ENCODE data around the gene TLE1.

TLE1 gene

DNA sequence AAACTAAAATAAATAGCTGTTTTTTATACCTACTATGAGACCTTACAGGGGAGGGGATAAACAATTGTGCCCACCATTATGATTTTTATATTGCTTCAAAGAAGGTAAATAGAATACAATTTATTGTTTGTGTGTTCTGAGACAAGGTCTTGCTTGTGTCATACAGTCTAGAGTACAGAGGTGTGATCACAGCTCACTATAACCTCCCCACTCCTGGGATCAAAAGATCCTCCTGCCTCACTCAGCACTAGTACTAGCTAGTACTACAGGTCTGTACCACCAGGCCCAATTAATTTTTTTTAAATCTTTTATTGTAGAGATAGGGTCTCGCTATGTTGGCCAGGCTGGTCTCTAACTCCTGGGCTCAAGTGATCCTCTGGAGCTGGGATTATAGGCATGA is 11.3 kb downstream of the TLE1 start:
- ATAC-seq, result no peak
- Mint-ChIP-seq H3K36me3 (peaks cover 56% of the 10 kb centered on the region), H3K4me1 (peaks cover 44% of the 10 kb centered on the region), H3K27me3 (no peaks in the 10 kb centered on the region), H3K9me3 (no peaks in the 10 kb centered on the region), H3K27ac (no peak overlapping the region), H3K4me3 (no peak overlapping the region)

DNA sequence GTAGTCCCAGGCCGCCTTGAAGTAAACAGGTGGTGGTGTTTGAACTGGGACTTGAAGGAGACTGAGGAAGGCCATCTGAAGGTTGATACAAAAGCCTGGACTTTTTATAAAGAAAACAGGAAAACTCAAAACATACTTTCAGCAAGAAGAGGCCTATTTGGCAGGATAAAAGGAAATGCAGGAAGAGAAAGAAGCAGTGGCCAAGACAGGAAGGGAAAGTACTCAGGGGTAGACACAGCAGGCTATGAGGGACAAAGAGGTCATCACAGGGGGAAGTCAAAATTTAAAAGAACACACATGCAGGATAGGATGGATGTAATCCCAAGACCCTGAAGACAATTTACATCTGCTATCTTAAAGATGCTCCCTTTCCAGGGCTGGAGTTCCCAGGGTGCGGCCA is 13.0 kb downstream of the TLE1 start:
- Mint-ChIP-seq H3K9me3 (no peaks in the 10 kb centered on the region), H3K4me1 (peaks cover 55% of the 10 kb centered on the region), H3K36me3 (peaks cover 64% of the 10 kb centered on the region), H3K27me3 (no peaks in the 10 kb centered on the region), H3K27ac (peak overlapping the region; percentile 23), H3K4me3 (no peak overlapping the region)
- ATAC-seq, result no peak

DNA sequence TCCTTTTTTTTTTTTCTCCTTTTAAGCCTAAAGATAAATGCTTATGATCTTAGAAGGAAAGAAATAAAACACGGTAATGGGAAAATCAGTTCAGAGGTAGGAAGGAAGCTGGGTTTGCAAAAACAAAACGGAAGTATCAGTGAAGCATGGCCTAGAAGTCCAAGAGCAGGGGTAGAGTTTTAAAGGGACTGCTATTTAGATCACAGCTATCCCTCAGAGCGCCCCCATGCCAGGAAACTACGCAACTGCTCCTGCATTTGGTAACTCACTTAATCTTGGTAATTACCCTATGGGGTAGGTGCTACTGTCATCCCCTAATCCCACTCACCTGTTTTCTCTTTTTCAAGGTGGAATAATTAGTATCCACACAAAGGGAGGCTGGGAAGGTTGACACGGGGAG is 16.0 kb downstream of the TLE1 start:
- Mint-ChIP-seq H3K27ac (no peak overlapping the region), H3K4me1 (peaks cover 57% of the 10 kb centered on the region), H3K9me3 (no peaks in the 10 kb centered on the region), H3K4me3 (no peak overlapping the region), H3K27me3 (no peaks in the 10 kb centered on the region), H3K36me3 (peaks cover 43% of the 10 kb centered on the region)
- ATAC-seq, result no peak

DNA sequence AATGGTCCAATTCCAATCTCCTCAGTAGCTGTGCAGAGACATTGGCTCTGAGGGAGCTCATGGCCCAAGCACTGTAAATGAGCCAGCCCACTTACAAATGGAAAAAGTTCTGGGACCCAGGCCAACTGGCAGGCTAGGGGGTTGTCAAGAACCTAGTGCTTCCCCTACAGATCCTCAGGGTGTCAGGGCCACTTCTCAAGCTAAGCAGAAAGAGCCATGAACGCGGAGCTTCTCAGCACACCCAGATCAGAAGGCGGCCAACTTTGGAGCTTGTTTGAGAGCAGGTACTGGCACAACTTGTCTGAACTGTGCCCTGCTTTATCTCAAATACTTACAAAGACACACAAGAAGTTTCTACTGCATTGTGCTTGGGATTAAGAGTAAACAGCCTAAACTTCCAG is 17.5 kb downstream of the TLE1 start:
- H3K27ac Mint-ChIP-seq, result no peak overlapping the region
- peaks cover 72% of the 10 kb centered on the region for H3K4me1 Mint-ChIP-seq
- H3K36me3 Mint-ChIP-seq, result peaks cover 49% of the 10 kb centered on the region

DNA sequence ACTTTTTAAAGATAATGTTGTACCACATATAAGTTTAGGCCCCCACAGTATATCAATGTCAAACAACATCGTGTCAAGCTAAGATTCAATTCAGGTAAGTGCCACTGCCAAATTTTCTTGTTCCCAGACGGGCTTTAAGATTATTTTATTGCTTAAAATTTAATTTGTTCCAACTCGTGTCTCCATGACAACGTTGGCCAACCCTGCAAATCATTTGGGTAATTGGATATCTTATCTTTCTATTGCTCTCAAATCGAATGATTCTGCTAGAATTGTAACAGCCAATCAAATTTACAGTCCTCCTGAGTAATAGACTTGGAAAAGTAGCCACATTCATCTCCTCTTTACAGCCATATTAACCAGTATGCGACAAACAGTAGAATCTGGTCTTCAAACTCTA is 19.5 kb downstream of the TLE1 start:
- H3K36me3 Mint-ChIP-seq, result peaks cover 37% of the 10 kb centered on the region
- no peak for ATAC-seq
- peak overlapping the region; percentile 61 for H3K27ac Mint-ChIP-seq
- H3K4me1 Mint-ChIP-seq, result peaks cover 79% of the 10 kb centered on the region
- no peak overlapping the region for H3K4me3 Mint-ChIP-seq
- H3K9me3 Mint-ChIP-seq, result no peaks in the 10 kb centered on the region
- no peaks in the 10 kb centered on the region for H3K27me3 Mint-ChIP-seq

More for the DNA sequence above, 17.5 kb downstream of the TLE1 start:
- no peak for ATAC-seq
- no peak overlapping the region for H3K4me3 Mint-ChIP-seq
- H3K9me3 Mint-ChIP-seq, result no peaks in the 10 kb centered on the region
- no peaks in the 10 kb centered on the region for H3K27me3 Mint-ChIP-seq

DNA sequence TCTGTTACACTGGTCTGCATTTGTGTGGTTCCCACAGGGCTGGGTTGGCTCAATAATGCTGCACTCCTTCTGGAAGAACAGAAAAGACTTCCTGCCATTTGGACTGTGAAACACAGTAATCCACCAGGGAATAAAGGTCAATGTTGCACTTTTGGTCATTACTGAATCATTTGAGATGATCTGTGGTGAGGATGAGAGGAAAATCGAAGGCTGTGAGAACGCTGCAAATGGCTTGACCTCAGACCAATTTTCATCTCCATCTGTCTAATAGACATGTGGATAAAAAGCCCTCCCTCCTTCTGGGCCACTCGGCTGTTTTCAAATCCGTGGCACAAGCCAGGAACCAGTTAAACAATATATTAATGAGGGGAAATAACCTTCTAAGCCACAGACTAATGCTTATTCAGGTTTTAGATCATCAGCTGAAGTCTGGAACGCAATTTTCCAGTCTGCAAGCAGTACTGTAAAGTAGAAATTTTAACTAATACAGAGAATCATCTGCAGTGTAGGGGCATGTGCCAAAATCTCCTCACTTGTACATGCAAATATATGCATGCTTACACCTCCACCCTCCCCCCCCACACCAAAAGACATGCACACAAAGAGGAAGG is 20.2 kb downstream of the TLE1 start:
- Mint-ChIP-seq H3K36me3 (peaks cover 34% of the 10 kb centered on the region), H3K27me3 (no peaks in the 10 kb centered on the region), H3K27ac (peak overlapping the region; percentile 61), H3K9me3 (no peaks in the 10 kb centered on the region), H3K4me3 (no peak overlapping the region), H3K4me1 (peaks cover 81% of the 10 kb centered on the region)
- ATAC-seq, result peak; percentile 82

DNA sequence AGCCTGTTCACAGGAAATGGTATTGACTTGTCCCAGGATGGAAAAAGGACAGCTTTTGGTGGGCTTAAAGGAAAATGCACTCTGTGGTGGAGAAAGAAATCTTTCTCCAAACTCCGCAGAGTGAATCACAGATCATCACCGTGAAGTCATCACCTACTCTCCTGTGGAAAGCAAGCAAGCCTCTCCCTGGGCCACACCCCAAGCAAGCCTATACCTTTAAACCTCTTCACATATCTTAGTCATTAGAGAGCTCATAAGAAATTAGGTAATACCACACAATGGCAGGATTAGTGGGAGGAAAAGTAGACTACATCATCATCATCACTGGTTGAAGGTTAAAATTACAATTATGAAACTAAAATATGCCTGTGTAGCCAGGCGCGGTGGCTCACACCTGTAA is 23.2 kb downstream of the TLE1 start:
- peak overlapping the region; percentile 69 for H3K27ac Mint-ChIP-seq
- H3K4me3 Mint-ChIP-seq, result no peak overlapping the region
- peaks cover 78% of the 10 kb centered on the region for H3K4me1 Mint-ChIP-seq
- ATAC-seq, result no peak
- H3K36me3 Mint-ChIP-seq, result peaks cover 31% of the 10 kb centered on the region
- H3K9me3 Mint-ChIP-seq, result no peaks in the 10 kb centered on the region
- no peaks in the 10 kb centered on the region for H3K27me3 Mint-ChIP-seq

DNA sequence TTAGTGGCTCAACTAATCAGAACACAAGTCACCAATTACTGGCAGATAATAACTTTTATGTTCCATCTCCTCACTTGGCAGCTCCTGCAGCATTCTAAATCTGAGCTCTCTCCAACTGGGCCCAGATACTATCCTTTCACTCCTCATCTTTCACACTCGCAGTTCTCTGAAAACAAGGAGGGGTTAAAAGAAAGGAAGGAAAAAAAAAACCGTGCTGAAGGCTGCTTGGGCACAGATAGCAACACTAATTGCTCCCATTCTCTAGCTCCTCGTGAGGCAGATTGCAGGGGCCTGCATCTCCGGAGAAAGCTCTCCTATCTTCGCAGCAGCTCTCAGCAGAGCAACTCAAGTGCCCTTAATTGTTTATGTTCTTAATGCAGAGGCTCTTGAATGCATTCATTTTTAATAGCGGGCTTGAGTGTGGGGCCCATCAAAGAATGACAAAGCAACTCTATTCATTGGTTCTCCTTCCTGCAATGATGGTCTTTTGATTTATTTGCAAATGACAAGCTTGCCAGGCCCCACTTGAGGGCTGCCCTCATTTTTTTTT is 23.9 kb downstream of the TLE1 start:
- Mint-ChIP-seq H3K27ac (peak overlapping the region; percentile 69), H3K4me3 (no peak overlapping the region), H3K36me3 (peaks cover 31% of the 10 kb centered on the region), H3K27me3 (no peaks in the 10 kb centered on the region), H3K9me3 (no peaks in the 10 kb centered on the region), H3K4me1 (peaks cover 77% of the 10 kb centered on the region)
- ATAC-seq, result no peak

DNA sequence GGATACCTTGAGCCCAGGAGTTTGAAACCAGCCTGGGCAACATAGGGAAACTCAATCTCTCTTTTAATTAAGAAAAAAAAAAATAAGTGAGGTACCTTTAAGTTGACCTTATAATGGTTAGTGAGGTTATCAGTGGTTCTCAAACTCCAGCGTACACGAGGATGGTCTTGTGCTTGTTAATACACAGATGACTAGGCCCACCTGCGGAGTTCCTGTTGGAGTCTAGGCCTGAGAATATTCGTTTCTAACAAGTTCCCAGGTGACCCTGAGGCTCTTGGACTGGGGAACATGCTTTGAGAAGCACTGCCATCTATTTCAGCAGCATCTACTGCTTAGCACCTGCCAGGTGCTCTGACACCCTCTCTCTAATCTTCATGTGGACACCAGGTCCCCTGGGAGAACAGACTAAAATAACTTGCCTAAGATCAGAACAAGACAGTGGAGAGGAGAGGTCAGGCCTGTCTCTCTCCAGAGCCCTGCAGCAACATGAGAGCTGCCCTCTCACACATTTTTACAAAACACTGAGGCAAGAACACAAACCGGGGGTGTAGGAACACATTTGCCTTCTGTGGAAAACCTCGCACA is 24.6 kb downstream of the TLE1 start:
- peak overlapping the region; percentile 69 for H3K27ac Mint-ChIP-seq
- peak; percentile 89 for ATAC-seq

DNA sequence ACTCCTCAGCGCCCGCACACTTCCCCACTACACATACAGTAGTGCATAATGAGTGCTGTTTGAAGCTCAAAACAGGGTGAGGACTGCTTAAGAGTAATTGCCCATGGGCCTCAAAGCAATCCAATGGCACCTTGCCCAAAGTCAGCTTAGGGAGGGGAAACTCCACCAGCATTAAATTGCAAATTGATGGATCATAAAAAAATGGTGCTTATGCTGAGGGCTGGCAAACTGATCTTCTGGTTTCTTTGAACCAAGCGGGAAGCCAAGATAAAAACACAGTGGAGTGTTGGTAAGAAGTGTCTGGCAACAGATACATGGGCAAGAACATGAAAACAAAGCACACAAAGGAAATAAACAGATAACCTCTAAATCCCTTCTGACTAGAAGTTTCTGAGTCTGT is 28.0 kb downstream of the TLE1 start:
- Mint-ChIP-seq H3K4me3 (no peak overlapping the region), H3K9me3 (no peaks in the 10 kb centered on the region), H3K4me1 (peaks cover 65% of the 10 kb centered on the region), H3K27ac (no peak overlapping the region), H3K27me3 (no peaks in the 10 kb centered on the region), H3K36me3 (peaks cover 44% of the 10 kb centered on the region)
- no peak for ATAC-seq

More for the DNA sequence above, 24.6 kb downstream of the TLE1 start:
- peaks cover 35% of the 10 kb centered on the region for H3K36me3 Mint-ChIP-seq
- H3K27me3 Mint-ChIP-seq, result no peaks in the 10 kb centered on the region
- H3K4me1 Mint-ChIP-seq, result peaks cover 75% of the 10 kb centered on the region
- H3K4me3 Mint-ChIP-seq, result no peak overlapping the region
- no peaks in the 10 kb centered on the region for H3K9me3 Mint-ChIP-seq

DNA sequence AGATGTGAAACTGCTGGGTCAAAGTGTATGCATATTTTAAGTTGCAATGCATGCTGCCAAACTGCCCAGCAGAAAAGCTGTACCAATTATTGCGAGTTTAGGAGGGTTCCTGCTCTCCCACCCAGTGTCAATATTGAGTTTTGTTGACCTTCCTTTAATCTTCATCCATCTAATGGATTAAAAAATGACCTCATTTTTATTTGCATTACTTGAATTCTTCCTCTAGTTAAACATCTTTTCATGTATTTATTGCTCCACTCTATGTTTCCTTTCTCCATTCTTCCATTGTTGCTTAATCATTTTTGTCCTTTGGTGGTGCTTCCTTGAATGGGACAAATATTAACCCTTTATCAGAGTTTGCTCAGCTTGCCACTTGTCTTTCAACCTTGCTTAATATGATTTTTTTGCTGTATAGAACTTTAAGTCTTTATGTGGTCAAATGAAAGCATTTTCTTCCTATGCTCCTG is 32.4 kb downstream of the TLE1 start:
- Mint-ChIP-seq H3K4me3 (no peak overlapping the region), H3K27me3 (no peaks in the 10 kb centered on the region), H3K36me3 (peaks cover 36% of the 10 kb centered on the region)

DNA sequence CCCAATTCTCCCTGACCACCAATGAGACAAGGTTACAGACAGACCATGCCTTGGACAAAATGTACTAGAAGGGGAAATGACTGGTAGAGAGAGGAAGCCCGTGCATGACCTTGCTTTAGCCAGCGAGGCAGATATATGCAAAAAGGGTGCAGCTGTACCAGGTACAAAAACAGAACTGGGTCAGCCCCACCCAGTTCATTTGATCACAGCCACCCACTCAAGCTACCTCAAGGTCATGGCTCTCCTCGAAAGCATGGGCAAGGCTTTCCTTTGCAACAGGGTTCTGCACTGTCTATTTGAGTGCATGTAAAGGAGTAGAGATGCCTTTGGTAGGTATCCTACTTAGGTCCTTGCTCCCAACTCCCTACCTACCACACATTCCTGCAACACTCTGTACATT is 33.3 kb downstream of the TLE1 start:
- peak overlapping the region; percentile 100 for H3K27ac Mint-ChIP-seq
- ATAC-seq, result peak; percentile 98
- no peaks in the 10 kb centered on the region for H3K27me3 Mint-ChIP-seq
- H3K9me3 Mint-ChIP-seq, result no peaks in the 10 kb centered on the region
- peak overlapping the region; percentile 83 for H3K4me3 Mint-ChIP-seq
- peaks cover 36% of the 10 kb centered on the region for H3K36me3 Mint-ChIP-seq
- peaks cover 74% of the 10 kb centered on the region for H3K4me1 Mint-ChIP-seq

More for the DNA sequence above, 32.4 kb downstream of the TLE1 start:
- no peaks in the 10 kb centered on the region for H3K9me3 Mint-ChIP-seq
- ATAC-seq, result no peak
- H3K27ac Mint-ChIP-seq, result peak overlapping the region; percentile 100
- H3K4me1 Mint-ChIP-seq, result peaks cover 72% of the 10 kb centered on the region

DNA sequence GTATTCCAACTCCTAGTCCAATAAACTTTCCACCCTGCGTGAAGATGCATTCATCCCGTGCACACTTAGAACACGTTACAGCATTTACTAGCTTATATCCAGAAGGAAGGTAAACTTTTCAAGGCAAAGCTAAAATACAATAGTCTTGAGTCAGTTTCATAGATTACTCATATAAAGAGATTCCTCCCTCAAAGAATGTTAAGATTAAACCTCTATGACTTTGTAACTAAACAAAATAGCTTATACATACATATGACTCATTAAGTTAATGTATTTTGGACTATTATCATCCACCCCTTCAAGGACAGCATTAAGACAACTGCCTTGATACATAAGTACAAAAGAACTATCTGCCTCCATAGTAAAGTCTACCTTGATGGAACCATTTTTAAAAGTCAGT is 36.1 kb downstream of the TLE1 start:
- H3K4me1 Mint-ChIP-seq, result peaks cover 69% of the 10 kb centered on the region
- peaks cover 43% of the 10 kb centered on the region for H3K36me3 Mint-ChIP-seq
- H3K9me3 Mint-ChIP-seq, result no peaks in the 10 kb centered on the region
- ATAC-seq, result no peak
- peak overlapping the region; percentile 100 for H3K27ac Mint-ChIP-seq
- H3K4me3 Mint-ChIP-seq, result no peak overlapping the region
- H3K27me3 Mint-ChIP-seq, result no peaks in the 10 kb centered on the region

DNA sequence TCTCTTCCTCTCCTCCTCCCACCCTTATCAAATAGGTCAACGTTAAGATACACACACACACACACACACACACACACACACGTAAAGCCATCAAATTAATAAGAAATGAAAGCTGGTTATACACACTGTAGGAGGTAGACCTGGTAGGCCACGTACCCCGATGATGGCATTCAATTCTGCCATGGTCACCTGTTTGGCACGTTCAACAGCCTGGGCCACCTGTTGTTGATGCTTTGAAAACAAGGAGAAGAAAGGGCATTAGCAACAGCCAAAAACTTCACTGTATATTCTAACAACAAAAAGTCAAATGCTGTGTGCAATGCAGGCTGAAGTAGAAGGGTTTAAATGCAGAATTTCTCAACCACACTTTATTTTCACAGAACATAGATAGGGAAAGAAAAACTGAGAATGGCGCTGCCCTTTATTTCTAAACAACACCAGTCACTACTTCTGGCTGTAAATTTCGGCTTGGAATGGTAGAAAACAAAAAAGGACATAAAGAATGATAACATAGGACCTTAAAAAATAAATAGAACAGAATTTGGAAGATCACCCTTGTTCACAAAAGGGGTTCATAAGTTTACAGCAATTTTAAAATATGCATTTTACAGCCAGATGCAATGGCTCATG is 37.2 kb downstream of the TLE1 start:
- no peak overlapping the region for H3K4me3 Mint-ChIP-seq
- no peak overlapping the region for H3K27ac Mint-ChIP-seq
- H3K4me1 Mint-ChIP-seq, result peaks cover 70% of the 10 kb centered on the region
- peaks cover 46% of the 10 kb centered on the region for H3K36me3 Mint-ChIP-seq
- no peaks in the 10 kb centered on the region for H3K9me3 Mint-ChIP-seq
- no peak for ATAC-seq
- H3K27me3 Mint-ChIP-seq, result no peaks in the 10 kb centered on the region

DNA sequence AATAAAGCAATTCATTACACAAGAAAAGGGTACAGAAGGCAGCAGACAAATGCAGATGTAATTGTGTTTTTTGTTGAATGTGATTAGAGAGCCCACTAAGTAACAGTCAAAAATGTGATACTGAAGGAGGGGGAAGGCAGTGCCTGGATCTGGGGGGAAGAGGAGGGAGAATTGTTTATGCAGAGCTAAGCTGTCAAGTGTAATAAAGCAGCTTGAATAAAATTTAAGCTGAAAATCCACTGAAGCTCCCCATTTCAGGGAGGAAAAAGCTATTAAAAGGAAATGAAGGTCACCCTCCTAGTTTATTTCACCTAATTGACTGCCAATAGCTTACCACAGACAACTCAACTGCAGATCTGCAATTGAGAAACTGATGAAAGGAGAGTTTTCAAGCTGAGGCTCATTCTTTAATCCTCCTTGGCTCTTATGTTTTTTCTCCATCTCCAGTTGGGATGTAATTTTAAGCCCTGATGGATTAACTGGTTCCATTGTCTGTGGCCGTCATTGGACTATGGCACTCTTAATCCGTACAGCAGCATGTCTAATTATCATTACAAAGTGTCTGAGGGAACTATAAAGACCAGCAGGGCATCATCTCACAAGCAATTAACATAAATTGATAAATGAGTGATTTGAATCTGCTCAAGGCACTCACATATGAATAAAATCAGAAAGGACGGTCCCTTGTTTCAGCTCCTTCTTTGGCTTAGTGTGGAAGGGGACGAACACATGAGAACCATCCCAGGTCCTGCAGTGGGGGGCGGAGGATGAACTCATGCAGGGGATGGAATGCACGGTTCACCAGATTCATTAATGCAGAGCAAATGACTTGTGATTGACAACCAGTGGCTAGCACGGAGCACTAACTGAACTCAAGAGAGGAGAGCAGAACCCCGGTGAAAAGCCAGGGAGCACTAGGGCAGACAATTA is 38.5 kb downstream of the TLE1 start:
- Mint-ChIP-seq H3K27ac (no peak overlapping the region), H3K27me3 (no peaks in the 10 kb centered on the region), H3K36me3 (peaks cover 45% of the 10 kb centered on the region), H3K4me3 (no peak overlapping the region), H3K9me3 (no peaks in the 10 kb centered on the region), H3K4me1 (peaks cover 61% of the 10 kb centered on the region)
- no peak for ATAC-seq
